GM12878 (cell line): ENCODE results near the gene ZPR1. TPM values are rescaled to one million over a fixed set of nuclear protein-coding genes. Genes with fewer than 3 reads are reported as not detected.

Source experiments
- CREM ChIP-seq: IDR thresholded peaks from 2 replicates; pipeline ENCODE4 v1.6.1; 2014; ENCODE audit warnings: antibody characterized with exemption, low read depth
- FOS ChIP-seq: IDR thresholded peaks from 3 replicates; pipeline ENCODE4 v1.6.1; 2011; ENCODE audit warnings: borderline replicate concordance; ENCODE audit not compliant: insufficient read length; ENCODE audit errors: extremely low read depth
- HCFC1 ChIP-seq: fragments of 150-350 bp; IDR thresholded peaks from 2 replicates; pipeline ENCODE4 v1.6.1; 2014; ENCODE audit warnings: low read length
- HDGF ChIP-seq: fragments of 450-650 bp; IDR thresholded peaks from 2 replicates; pipeline ENCODE4 v1.6.1; 2016; ENCODE audit warnings: antibody characterized with exemption
- IKZF2 ChIP-seq, 2 experiments: fragments of 450-650 bp; IDR thresholded peaks; 2 replicates each; pipeline ENCODE4 v1.6.1; 2017; ENCODE audit warnings: mild to moderate bottlenecking in 2 of 2, moderate library complexity in 2 of 2
- NFYA ChIP-seq: IDR thresholded peaks from 2 replicates; pipeline ENCODE4 v1.6.1; 2011; ENCODE audit warnings: low read depth, mild to moderate bottlenecking, low read length, improper control_type of control experiment, borderline replicate concordance
- NR2C1 ChIP-seq: fragments of 450-650 bp; IDR thresholded peaks from 2 replicates; pipeline ENCODE4 v1.6.1; 2017; ENCODE audit warnings: antibody characterized with exemption, mild to moderate bottlenecking, moderate library complexity
- PKNOX1 ChIP-seq: fragments of 450-650 bp; IDR thresholded peaks from 2 replicates; pipeline ENCODE4 v1.6.1; 2016; ENCODE audit warnings: mild to moderate bottlenecking
- POLR2AphosphoS5 ChIP-seq: IDR thresholded peaks from 2 replicates; pipeline ENCODE4 v1.6.1; 2011; ENCODE audit warnings: mild to moderate bottlenecking, low read length, inconsistent platforms
- RELA ChIP-seq: fragments of 450-650 bp; IDR thresholded peaks from 2 replicates; pipeline ENCODE4 v1.8.0; 2014; ENCODE audit warnings: borderline replicate concordance; ENCODE audit not compliant: partially characterized antibody
- SREBF2 ChIP-seq: IDR thresholded peaks from 2 replicates; pipeline ENCODE4 v1.6.1; 2012; ENCODE audit warnings: mild to moderate bottlenecking, low read length
- TCF12 ChIP-seq: IDR thresholded peaks from 2 replicates; pipeline ENCODE4 v1.6.1; 2011; ENCODE audit warnings: low read depth, mild to moderate bottlenecking, low read length
- YBX1 ChIP-seq: fragments of 450-650 bp; IDR thresholded peaks from 2 replicates; pipeline ENCODE4 v1.6.1; 2016; ENCODE audit warnings: antibody characterized with exemption
- ZBTB40 ChIP-seq: fragments of 450-650 bp; IDR thresholded peaks from 2 replicates; pipeline ENCODE4 v1.6.1; 2016; ENCODE audit warnings: mild to moderate bottlenecking, moderate library complexity, borderline replicate concordance
- polyA plus RNA-seq, 11 experiments: library from polyadenylated mRNA; depleted of rRNA in 4 of 11; unstranded in 6 of 11; stranded (reverse) in 5 of 11; fragments of >200 nt; fragmentation: Nextera tagmentation in 4 of 11; fragmentation: Illumina TruSeq in 1 of 11; extraction: Ambion mirVana in 4 of 11; extraction: Trizol in 1 of 11; gene quantifications; 1 replicate in 1 of 11; 2 replicates in 10 of 11; pipeline versions ENCODE4 v1.2.1 to v1.2.3, GENCODE V29; 2011 to 2016; ENCODE audit warnings: inconsistent platforms in 2 of 11, missing spikeins in 2 of 11, low read depth in 1 of 11
- total RNA-seq, 4 experiments: library from RNA; depleted of rRNA in 3 of 4; stranded (reverse); fragments of >200 nt in 3 of 4; fragmentation: Illumina TruSeq in 1 of 4; extraction: Trizol in 1 of 4; gene quantifications; 2 replicates each; pipeline versions ENCODE4 v1.2.1 to v1.2.3, GENCODE V29; 2013 to 2021
- TF ChIP-seq, protein P1 (sequence below): fragments of 450-650 bp; formaldehyde crosslinking; IDR thresholded peaks from 2 replicates; pipeline ENCODE4 v1.4.0; 2022; ENCODE audit warnings: mild to moderate bottlenecking, moderate library complexity
- TF ChIP-seq, protein P2 (sequence below): IDR thresholded peaks from 2 replicates; pipeline ENCODE4 v1.6.1; 2012; ENCODE audit warnings: improper control_type of control experiment, low read depth, low read length; ENCODE audit not compliant: insufficient replicate concordance

The ZPR1 gene
- total and polyA plus RNA-seq, 10 of the 15 experiments (the other 5 are each of a cell fraction or from before 2014, with no cell fraction given): 9.3 to 89.7 (median 54.7) TPM

DNA sequence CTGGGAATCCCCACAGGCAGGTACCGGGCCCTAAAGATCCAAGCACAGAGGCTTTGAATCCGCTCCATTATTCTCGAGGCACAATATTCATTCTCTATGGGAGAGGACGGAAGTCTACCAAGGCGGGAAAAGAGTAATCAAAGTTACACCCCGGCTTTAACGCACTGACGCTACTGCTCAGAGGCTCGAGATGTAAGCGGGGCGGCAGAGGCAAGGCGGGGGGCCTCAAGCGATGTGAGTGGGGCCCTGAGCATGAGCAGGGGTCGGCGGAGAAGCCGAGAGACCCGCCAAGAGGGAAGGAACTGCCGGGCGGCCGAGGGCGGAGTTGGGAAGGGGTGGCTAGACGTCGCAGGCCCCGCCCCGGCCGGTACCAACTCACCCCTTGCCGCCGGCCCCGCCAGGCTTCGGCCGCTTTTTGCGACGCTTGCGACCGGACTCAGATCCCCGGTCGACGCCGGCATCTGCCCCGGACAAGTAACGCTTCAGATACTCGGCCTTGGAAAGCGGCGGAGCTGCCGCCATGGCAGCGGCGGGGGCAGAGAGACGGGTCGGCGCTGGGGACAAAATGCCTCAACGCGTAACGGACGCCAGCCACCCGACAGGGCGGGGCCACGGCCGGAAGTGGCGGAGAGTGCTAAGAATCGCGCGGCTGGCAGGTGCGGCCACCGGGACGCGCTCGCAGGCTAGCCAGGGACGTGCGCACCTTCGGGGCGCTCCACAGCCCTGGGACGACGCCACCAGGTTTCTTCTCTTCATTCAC, 15.2 kb downstream of the ZPR1 start, which contains the start of gene BUD13 (continued):
- TF ChIP-seq, protein P1, sequence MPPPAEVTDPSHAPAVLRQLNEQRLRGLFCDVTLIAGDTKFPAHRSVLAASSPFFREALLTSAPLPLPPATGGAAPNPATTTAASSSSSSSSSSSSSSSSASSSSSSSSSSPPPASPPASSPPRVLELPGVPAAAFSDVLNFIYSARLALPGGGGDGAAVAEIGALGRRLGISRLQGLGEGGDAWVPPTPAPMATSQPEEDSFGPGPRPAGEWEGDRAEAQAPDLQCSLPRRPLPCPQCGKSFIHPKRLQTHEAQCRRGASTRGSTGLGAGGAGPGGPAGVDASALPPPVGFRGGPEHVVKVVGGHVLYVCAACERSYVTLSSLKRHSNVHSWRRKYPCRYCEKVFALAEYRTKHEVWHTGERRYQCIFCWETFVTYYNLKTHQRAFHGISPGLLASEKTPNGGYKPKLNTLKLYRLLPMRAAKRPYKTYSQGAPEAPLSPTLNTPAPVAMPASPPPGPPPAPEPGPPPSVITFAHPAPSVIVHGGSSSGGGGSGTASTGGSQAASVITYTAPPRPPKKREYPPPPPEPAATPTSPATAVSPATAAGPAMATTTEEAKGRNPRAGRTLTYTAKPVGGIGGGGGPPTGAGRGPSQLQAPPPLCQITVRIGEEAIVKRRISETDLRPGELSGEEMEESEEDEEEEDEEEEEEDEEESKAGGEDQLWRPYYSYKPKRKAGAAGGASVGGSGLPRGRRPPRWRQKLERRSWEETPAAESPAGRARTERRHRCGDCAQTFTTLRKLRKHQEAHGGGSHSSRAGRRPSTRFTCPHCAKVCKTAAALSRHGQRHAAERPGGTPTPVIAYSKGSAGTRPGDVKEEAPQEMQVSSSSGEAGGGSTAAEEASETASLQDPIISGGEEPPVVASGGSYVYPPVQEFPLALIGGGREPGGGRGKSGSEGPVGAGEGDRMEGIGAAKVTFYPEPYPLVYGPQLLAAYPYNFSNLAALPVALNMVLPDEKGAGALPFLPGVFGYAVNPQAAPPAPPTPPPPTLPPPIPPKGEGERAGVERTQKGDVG (CRISPR knock-in tag): no peak
- TF ChIP-seq HDGF (no peak), SREBF2 (0 out of 2 replicates have a peak, but pooled peaks have one; percentile 4), YBX1 (no peak), NFYA (no peak), POLR2AphosphoS5 (peak; percentile 86; the same call in 1 of the 2 replicates), PKNOX1 (peak; percentile 37; the same call in 1 of the 2 replicates), CREM (peak; percentile 88), FOS (no peak), ZBTB40 (peak; percentile 36; the same call in 1 of the 2 replicates), TCF12 (peak; percentile 90), RELA (peak; percentile 73), IKZF2 (IDR thresholded peaks at IDR 0.05) (peak in 1 of 2 experiments; percentile 29; a peak in 1 of 4 replicates), NR2C1 (peak; percentile 62), HCFC1 (peak; percentile 73)
- TF ChIP-seq, protein P2, sequence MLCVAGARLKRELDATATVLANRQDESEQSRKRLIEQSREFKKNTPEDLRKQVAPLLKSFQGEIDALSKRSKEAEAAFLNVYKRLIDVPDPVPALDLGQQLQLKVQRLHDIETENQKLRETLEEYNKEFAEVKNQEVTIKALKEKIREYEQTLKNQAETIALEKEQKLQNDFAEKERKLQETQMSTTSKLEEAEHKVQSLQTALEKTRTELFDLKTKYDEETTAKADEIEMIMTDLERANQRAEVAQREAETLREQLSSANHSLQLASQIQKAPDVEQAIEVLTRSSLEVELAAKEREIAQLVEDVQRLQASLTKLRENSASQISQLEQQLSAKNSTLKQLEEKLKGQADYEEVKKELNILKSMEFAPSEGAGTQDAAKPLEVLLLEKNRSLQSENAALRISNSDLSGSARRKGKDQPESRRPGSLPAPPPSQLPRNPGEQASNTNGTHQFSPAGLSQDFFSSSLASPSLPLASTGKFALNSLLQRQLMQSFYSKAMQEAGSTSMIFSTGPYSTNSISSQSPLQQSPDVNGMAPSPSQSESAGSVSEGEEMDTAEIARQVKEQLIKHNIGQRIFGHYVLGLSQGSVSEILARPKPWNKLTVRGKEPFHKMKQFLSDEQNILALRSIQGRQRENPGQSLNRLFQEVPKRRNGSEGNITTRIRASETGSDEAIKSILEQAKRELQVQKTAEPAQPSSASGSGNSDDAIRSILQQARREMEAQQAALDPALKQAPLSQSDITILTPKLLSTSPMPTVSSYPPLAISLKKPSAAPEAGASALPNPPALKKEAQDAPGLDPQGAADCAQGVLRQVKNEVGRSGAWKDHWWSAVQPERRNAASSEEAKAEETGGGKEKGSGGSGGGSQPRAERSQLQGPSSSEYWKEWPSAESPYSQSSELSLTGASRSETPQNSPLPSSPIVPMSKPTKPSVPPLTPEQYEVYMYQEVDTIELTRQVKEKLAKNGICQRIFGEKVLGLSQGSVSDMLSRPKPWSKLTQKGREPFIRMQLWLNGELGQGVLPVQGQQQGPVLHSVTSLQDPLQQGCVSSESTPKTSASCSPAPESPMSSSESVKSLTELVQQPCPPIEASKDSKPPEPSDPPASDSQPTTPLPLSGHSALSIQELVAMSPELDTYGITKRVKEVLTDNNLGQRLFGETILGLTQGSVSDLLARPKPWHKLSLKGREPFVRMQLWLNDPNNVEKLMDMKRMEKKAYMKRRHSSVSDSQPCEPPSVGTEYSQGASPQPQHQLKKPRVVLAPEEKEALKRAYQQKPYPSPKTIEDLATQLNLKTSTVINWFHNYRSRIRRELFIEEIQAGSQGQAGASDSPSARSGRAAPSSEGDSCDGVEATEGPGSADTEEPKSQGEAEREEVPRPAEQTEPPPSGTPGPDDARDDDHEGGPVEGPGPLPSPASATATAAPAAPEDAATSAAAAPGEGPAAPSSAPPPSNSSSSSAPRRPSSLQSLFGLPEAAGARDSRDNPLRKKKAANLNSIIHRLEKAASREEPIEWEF: no peak
